Activated naive CD4-positive, alpha-beta T cell treated with anti-CD3 and anti-CD28 coated beads, Interleukin-2, amount 50 U/mL, for 24 hours (primary cell): ENCODE results near the gene VPS45.
"Not testable (repeated sequence)": the region's sequence is repeated elsewhere in the genome, so short reads cannot be mapped to it uniquely, and the experiment has no call there.

ENCODE experiments used
- H3K27ac Mint-ChIP-seq: one replicate; pipeline ENCODE4 v1.8.0; 2021; ENCODE audit warnings: mild to moderate bottlenecking, mixed read lengths
- H3K27me3 Mint-ChIP-seq: one replicate; pipeline ENCODE4 v1.8.0; 2021; ENCODE audit warnings: mixed read lengths
- H3K36me3 Mint-ChIP-seq: one replicate; pipeline ENCODE4 v1.8.0; 2021; ENCODE audit warnings: mixed read lengths
- H3K4me1 Mint-ChIP-seq: one replicate; pipeline ENCODE4 v1.8.0; 2021; ENCODE audit warnings: mixed read lengths
- H3K4me3 Mint-ChIP-seq: one replicate; pipeline ENCODE4 v1.8.0; 2021; ENCODE audit warnings: mild to moderate bottlenecking, mixed read lengths
- H3K9me3 Mint-ChIP-seq: one replicate; pipeline ENCODE4 v1.8.0; 2021; ENCODE audit warnings: mixed read lengths

Gene VPS45

GRCh38 chr1:150067184-150068108 lies at the start of gene VPS45:
TSS of gene VPS45 (plus strand) at chr1:150067776. CDS start at chr1:150067858, 82 bp downstream.
- peaks cover 34% of the 10 kb centered on the region for H3K4me1 Mint-ChIP-seq
- H3K9me3 Mint-ChIP-seq = no peaks in the 10 kb centered on the region
- no peaks in the 10 kb centered on the region for H3K27me3 Mint-ChIP-seq
- peak within 1 kb of the TSS; percentile 95 for H3K27ac Mint-ChIP-seq
- peak within 1 kb of the TSS; percentile 97 for H3K4me3 Mint-ChIP-seq
- H3K36me3 Mint-ChIP-seq = peaks cover 6% of the 10 kb centered on the region

- no peak overlapping the region for H3K27ac Mint-ChIP-seq
- H3K9me3 Mint-ChIP-seq = no peaks in the 10 kb centered on the region
- no peak overlapping the region for H3K4me3 Mint-ChIP-seq
- H3K27me3 Mint-ChIP-seq = no peaks in the 10 kb centered on the region
- H3K4me1 Mint-ChIP-seq = no peaks in the 10 kb centered on the region
- no peaks in the 10 kb centered on the region for H3K36me3 Mint-ChIP-seq
Measured at GRCh38 chr1:150018165-150018564, 49.4 kb upstream of the VPS45 start.

DNA sequence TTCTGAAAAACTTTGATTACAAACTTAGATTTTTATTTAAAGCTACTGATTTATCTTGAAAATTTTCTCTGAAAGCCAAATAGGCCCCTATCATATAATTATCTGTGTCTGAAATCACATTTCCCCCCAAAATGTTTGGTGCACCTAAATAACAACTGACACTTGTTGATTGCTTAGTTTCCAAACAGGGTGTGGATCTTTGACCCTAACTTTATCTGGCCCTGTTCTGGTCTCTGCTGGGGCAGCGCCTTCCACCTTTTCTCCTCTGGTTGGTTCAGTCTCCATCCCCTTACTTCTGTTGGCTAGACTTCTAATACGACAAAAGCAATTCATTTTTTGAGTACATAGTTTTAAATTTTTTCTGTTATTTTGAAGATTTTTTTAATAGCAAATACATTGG lies 46.9 kb upstream of the VPS45 start:
- no peak overlapping the region for H3K27ac Mint-ChIP-seq
- H3K4me3 Mint-ChIP-seq = no peak overlapping the region
- no peaks in the 10 kb centered on the region for H3K36me3 Mint-ChIP-seq
- H3K4me1 Mint-ChIP-seq = no peaks in the 10 kb centered on the region
- peaks cover 2% of the 10 kb centered on the region for H3K27me3 Mint-ChIP-seq
- H3K9me3 Mint-ChIP-seq = no peaks in the 10 kb centered on the region

DNA sequence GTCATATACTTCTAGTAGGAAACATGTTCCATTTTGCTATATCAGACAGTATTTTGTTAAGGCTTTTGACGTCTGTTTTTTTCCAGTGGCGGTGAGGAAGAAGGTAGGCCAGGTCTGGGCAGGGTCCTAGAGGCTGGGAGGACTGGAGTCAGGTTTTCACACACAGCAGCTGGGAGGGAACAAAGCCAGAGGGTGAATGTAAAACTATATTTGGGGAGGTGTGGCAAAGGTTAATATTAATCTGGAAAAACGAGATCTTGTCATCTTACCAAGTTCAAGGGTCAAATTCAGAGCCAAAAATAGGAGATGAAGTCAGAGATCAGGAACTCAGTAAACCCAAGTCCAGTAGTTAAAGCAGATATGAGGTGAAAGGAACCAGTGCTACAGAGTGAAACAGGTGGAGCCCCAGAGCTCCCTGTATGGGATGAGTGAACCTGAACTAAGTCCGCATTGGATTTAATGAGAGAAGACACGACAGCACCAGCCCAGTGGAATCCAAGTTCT lies 46.3 kb upstream of the VPS45 start:
- Mint-ChIP-seq H3K27ac (no peak overlapping the region), H3K9me3 (no peaks in the 10 kb centered on the region), H3K27me3 (peaks cover 2% of the 10 kb centered on the region), H3K36me3 (no peaks in the 10 kb centered on the region), H3K4me3 (no peak overlapping the region), H3K4me1 (no peaks in the 10 kb centered on the region)

- H3K36me3 Mint-ChIP-seq = no peaks in the 10 kb centered on the region
- no peak overlapping the region for H3K27ac Mint-ChIP-seq
- peaks cover 2% of the 10 kb centered on the region for H3K27me3 Mint-ChIP-seq
- no peaks in the 10 kb centered on the region for H3K9me3 Mint-ChIP-seq
- no peaks in the 10 kb centered on the region for H3K4me1 Mint-ChIP-seq
- no peak overlapping the region for H3K4me3 Mint-ChIP-seq
Measured at GRCh38 chr1:150022357-150022756, 45.2 kb upstream of the VPS45 start.

GRCh38 chr1:150024156-150024555 lies 43.4 kb upstream of the VPS45 start:
- no peak overlapping the region for H3K4me3 Mint-ChIP-seq
- H3K27me3 Mint-ChIP-seq = peaks cover 2% of the 10 kb centered on the region
- H3K36me3 Mint-ChIP-seq = no peaks in the 10 kb centered on the region
- H3K27ac Mint-ChIP-seq = no peak overlapping the region
- no peaks in the 10 kb centered on the region for H3K9me3 Mint-ChIP-seq
- no peaks in the 10 kb centered on the region for H3K4me1 Mint-ChIP-seq

GRCh38 chr1:150028322-150028721 lies 39.3 kb upstream of the VPS45 start:
- Mint-ChIP-seq H3K36me3 (no peaks in the 10 kb centered on the region), H3K9me3 (no peaks in the 10 kb centered on the region), H3K27me3 (peaks cover 1% of the 10 kb centered on the region), H3K4me3 (no peak overlapping the region), H3K4me1 (no peaks in the 10 kb centered on the region), H3K27ac (no peak overlapping the region)

GRCh38 chr1:150034336-150034735 lies 33.2 kb upstream of the VPS45 start:
- H3K4me1 Mint-ChIP-seq = no peaks in the 10 kb centered on the region
- H3K4me3 Mint-ChIP-seq = no peak overlapping the region
- no peaks in the 10 kb centered on the region for H3K9me3 Mint-ChIP-seq
- no peaks in the 10 kb centered on the region for H3K27me3 Mint-ChIP-seq
- no peak overlapping the region for H3K27ac Mint-ChIP-seq
- H3K36me3 Mint-ChIP-seq = no peaks in the 10 kb centered on the region

- Mint-ChIP-seq H3K27ac (no peak overlapping the region), H3K9me3 (no peaks in the 10 kb centered on the region), H3K4me1 (peaks cover 5% of the 10 kb centered on the region), H3K4me3 (no peak overlapping the region), H3K36me3 (no peaks in the 10 kb centered on the region), H3K27me3 (no peaks in the 10 kb centered on the region)
Measured at GRCh38 chr1:150049926-150050325, 17.6 kb upstream of the VPS45 start.

DNA sequence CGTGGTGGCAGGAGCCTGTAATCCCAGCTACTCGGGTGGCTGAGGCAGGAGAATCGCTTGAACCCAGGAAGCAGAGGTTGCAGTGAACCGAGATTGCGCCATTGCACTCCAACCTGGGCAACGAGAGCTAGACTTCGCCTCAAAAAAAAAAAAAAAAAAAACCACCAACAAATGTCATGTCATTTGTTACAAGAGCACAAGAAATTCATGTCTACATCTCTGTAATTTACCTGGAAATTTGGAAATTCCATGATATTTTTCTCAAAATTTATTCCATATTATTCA lies 16.5 kb upstream of the VPS45 start:
- Mint-ChIP-seq H3K27ac (no peak overlapping the region), H3K36me3 (no peaks in the 10 kb centered on the region), H3K4me3 (no peak overlapping the region), H3K4me1 (peaks cover 5% of the 10 kb centered on the region), H3K27me3 (no peaks in the 10 kb centered on the region), H3K9me3 (no peaks in the 10 kb centered on the region)

GRCh38 chr1:150051905-150052412 lies 15.6 kb upstream of the VPS45 start:
- H3K4me3 Mint-ChIP-seq, H3K9me3 Mint-ChIP-seq, H3K36me3 Mint-ChIP-seq: not testable (repeated sequence)

GRCh38 chr1:150053926-150054325 lies 13.7 kb upstream of the VPS45 start:
- peaks cover 5% of the 10 kb centered on the region for H3K4me1 Mint-ChIP-seq
- H3K27me3 Mint-ChIP-seq = no peaks in the 10 kb centered on the region
- no peak overlapping the region for H3K27ac Mint-ChIP-seq

More at GRCh38 chr1:150051905-150052412, 15.6 kb upstream of the VPS45 start:
- H3K4me1 Mint-ChIP-seq, H3K27me3 Mint-ChIP-seq, H3K27ac Mint-ChIP-seq: not testable (repeated sequence)

GRCh38 chr1:150055507-150055906 lies 12.1 kb upstream of the VPS45 start:
- not testable (repeated sequence) for H3K36me3 Mint-ChIP-seq

More at GRCh38 chr1:150053926-150054325, 13.7 kb upstream of the VPS45 start:
- no peaks in the 10 kb centered on the region for H3K36me3 Mint-ChIP-seq
- H3K4me3 Mint-ChIP-seq = no peak overlapping the region
- no peaks in the 10 kb centered on the region for H3K9me3 Mint-ChIP-seq

DNA sequence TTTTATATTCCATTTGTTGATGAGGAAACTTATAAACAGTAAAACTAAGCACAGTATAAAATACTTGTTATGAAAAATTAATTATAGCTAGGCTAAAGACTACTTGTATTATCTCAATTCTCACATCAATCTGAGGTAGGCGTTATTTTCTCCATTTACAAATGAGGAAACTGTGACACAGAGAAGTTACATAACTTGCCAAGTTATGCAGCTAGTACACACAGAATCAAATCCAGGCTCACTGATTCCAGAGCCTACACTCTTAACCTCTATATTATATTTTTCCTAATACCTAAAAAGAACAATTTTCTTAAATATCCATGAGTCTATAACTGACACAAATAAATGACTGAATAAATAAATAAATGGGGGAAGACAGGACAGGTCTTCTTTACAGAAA lies 11.2 kb upstream of the VPS45 start:
- no peaks in the 10 kb centered on the region for H3K4me1 Mint-ChIP-seq
- no peak overlapping the region for H3K27ac Mint-ChIP-seq
- no peaks in the 10 kb centered on the region for H3K27me3 Mint-ChIP-seq
- no peaks in the 10 kb centered on the region for H3K9me3 Mint-ChIP-seq
- H3K36me3 Mint-ChIP-seq = no peaks in the 10 kb centered on the region
- H3K4me3 Mint-ChIP-seq = no peak overlapping the region

More at GRCh38 chr1:150055507-150055906, 12.1 kb upstream of the VPS45 start:
- H3K27me3 Mint-ChIP-seq, H3K4me1 Mint-ChIP-seq, H3K9me3 Mint-ChIP-seq, H3K4me3 Mint-ChIP-seq, H3K27ac Mint-ChIP-seq: not testable (repeated sequence)

DNA sequence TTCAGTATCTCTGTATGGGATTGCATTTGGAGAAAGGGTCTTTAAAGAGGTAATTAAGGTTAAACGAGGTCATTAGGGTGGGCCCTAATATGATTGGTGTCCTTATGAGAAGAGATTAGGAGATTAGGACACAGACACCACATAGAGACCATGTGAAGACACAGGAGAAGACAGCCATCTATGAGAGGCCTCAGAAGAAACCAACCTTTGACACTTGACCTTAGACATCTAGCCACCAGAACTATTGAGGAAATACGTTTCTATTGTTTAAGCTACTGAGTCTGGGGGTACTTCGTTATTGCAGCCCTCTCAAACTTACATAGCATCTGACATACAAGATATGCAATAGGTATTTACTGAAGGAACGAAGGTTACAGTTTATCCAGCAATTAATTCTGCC lies 7.3 kb upstream of the VPS45 start:
- no peak overlapping the region for H3K4me3 Mint-ChIP-seq
- no peaks in the 10 kb centered on the region for H3K4me1 Mint-ChIP-seq
- no peaks in the 10 kb centered on the region for H3K9me3 Mint-ChIP-seq
- H3K27me3 Mint-ChIP-seq = no peaks in the 10 kb centered on the region
- H3K27ac Mint-ChIP-seq = no peak overlapping the region
- no peaks in the 10 kb centered on the region for H3K36me3 Mint-ChIP-seq

DNA sequence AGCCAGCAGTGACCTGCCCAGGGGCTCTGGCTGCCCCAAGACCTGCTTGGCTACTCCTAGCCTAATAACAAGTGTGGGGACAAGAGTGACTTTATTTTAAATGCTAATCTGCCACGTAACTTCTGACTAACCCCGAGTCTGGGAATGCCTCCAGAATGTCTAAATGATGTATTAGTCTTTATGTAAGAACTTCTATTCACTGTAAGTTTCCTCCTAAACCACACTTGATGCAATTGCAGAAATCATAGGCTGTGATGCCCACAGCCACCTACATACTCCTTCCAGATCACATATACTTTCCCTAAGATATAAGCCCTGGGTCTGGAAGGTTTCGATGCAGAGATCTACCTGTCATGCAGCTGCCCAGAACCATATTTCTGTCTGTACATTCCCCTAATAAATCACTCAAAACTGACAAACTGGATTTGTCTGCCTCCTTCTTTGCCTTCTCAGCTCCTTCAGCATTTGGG lies 5.9 kb upstream of the VPS45 start:
- no peaks in the 10 kb centered on the region for H3K27me3 Mint-ChIP-seq
- no peak overlapping the region for H3K27ac Mint-ChIP-seq
- peaks cover 2% of the 10 kb centered on the region for H3K36me3 Mint-ChIP-seq
- peaks cover 9% of the 10 kb centered on the region for H3K4me1 Mint-ChIP-seq
- H3K9me3 Mint-ChIP-seq = no peaks in the 10 kb centered on the region
- no peak overlapping the region for H3K4me3 Mint-ChIP-seq
